ENCODE measurements around the gene BMAL1.

DNA sequence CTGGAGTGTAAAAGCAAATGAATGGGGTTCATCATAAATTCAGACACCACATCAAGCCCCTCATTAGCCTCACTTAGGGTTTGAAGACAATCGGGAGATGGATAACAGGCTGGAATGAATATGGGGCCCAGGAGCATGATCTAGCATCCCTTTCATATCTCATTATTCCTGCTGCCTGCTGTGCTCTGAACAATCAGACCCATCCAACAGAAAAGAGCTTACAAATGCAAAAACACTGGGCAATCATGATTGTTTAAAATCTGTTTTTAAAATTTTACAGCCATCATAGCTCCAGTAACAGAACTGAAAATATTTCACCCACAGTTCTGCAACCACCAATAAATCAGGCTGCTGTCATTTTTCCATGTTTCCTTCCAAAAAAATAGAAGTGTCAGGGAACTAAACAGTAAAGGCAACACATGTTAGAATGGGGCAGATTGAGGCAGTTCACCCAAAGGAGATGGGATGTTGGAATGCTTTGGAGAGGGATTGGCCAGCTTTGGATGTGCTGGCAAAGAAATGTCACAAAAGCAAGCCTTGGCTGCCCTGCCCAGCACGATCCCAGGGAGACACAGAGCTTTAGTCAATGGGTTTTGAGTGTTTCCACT lies 47.8 kb upstream of the BMAL1 start:
- TF ChIP-seq, protein P1, sequence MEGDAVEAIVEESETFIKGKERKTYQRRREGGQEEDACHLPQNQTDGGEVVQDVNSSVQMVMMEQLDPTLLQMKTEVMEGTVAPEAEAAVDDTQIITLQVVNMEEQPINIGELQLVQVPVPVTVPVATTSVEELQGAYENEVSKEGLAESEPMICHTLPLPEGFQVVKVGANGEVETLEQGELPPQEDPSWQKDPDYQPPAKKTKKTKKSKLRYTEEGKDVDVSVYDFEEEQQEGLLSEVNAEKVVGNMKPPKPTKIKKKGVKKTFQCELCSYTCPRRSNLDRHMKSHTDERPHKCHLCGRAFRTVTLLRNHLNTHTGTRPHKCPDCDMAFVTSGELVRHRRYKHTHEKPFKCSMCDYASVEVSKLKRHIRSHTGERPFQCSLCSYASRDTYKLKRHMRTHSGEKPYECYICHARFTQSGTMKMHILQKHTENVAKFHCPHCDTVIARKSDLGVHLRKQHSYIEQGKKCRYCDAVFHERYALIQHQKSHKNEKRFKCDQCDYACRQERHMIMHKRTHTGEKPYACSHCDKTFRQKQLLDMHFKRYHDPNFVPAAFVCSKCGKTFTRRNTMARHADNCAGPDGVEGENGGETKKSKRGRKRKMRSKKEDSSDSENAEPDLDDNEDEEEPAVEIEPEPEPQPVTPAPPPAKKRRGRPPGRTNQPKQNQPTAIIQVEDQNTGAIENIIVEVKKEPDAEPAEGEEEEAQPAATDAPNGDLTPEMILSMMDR (IDR thresholded peaks at IDR 0.05), result no peak
- TF ChIP-seq POLR2A (IDR thresholded peaks at IDR 0.05), result no peak
